HEK293 (cell line): ENCODE results near the gene AP5Z1.
A peak's percentile ranks its signal among the peaks of the same experiment; 100 is the strongest.

Experiments
- CTCF ChIA-PET: fragments of 350-600 bp; formaldehyde crosslinking; extraction: SDS; loops from one replicate; lab custom pipeline; 2021; ENCODE audit warnings: antibody characterized with exemption; lab: Yijun Ruan, JAX
- POLR2A ChIA-PET: fragments of 300-600 bp; formaldehyde crosslinking; extraction: SDS; loops from one replicate; lab custom pipeline; 2020; ENCODE audit warnings: antibody characterized with exemption, inconsistent platforms; lab: Yijun Ruan, JAX
- H3K27ac ChIP-seq: fragments of 200-500 bp; sonication (Bioruptor generic); 2 replicates; pipeline ENCODE4 v1.5.1; 2014; ENCODE audit warnings: low read depth, low read length, control low read depth, inconsistent platforms; ENCODE audit errors: extremely low read depth
- H3K36me3 ChIP-seq, 2 experiments: fragments of 200-500 bp in 1 of 2; sonication (Bioruptor generic) in 1 of 2; 1 replicate in 1 of 2; 2 replicates in 1 of 2; pipeline ENCODE4 v1.5.1; 2014 to 2017; ENCODE audit warnings: inconsistent platforms in 2 of 2, low read length in 2 of 2; ENCODE audit not compliant: control insufficient read depth in 2 of 2, insufficient read depth in 1 of 2
- H3K4me1 ChIP-seq: fragments of 200-500 bp; sonication (Bioruptor generic); 2 replicates; pipeline ENCODE4 v1.5.1; 2014; ENCODE audit warnings: mild to moderate bottlenecking, low read length, inconsistent platforms; ENCODE audit not compliant: control insufficient read depth, insufficient read depth
- H3K4me3 ChIP-seq: 2 replicates; pipeline ENCODE4 v1.5.1; 2011; ENCODE audit warnings: low read depth, mild to moderate bottlenecking, control low read depth, low read length, moderate library complexity
- H3K9me3 ChIP-seq: fragments of 200-500 bp; sonication (Bioruptor generic); 2 replicates; pipeline ENCODE4 v1.5.1; 2014; ENCODE audit warnings: low read depth, low read length, inconsistent platforms; ENCODE audit not compliant: control insufficient read depth, insufficient read depth
- FEZF1 ChIP-seq: fragments of 450-650 bp; formaldehyde crosslinking; IDR thresholded peaks from 2 replicates; pipeline ENCODE4 v1.5.1; 2016; ENCODE audit warnings: missing biosample characterization, missing genetic modification characterization
- HOXD13 ChIP-seq: sonication (generic); formaldehyde crosslinking; IDR thresholded peaks from 2 replicates; pipeline ENCODE4 v1.8.0; 2022; ENCODE audit warnings: missing genetic modification reagents, borderline replicate concordance
- IKZF3 ChIP-seq: fragments of 450-650 bp; IDR thresholded peaks from 2 replicates; pipeline ENCODE4 v1.5.0; 2018; ENCODE audit warnings: missing biosample characterization, mild to moderate bottlenecking, missing genetic modification characterization, moderate library complexity
- KLF8 ChIP-seq: fragments of 450-650 bp; formaldehyde crosslinking; IDR thresholded peaks from 2 replicates; pipeline ENCODE4 v1.5.1; 2016; ENCODE audit warnings: missing biosample characterization, missing genetic modification characterization
- MZF1 ChIP-seq: fragments of 450-650 bp; formaldehyde crosslinking; IDR thresholded peaks from 2 replicates; pipeline ENCODE4 v1.5.1; 2017; ENCODE audit warnings: missing biosample characterization, missing genetic modification characterization, borderline replicate concordance
- SETDB1 ChIP-seq: IDR thresholded peaks from one replicate; pipeline ENCODE4 v1.6.1; 2017; ENCODE audit warnings: mild to moderate bottlenecking, low read length, moderate library complexity, mixed read lengths; ENCODE audit not compliant: insufficient read length
- WT1 ChIP-seq: fragments of 450-650 bp; formaldehyde crosslinking; IDR thresholded peaks from 2 replicates; pipeline ENCODE4 v1.5.1; 2016; ENCODE audit warnings: missing biosample characterization, missing genetic modification characterization
- ZBTB1 ChIP-seq: fragments of 450-650 bp; formaldehyde crosslinking; IDR thresholded peaks from 2 replicates; pipeline ENCODE4 v1.5.1; 2016; ENCODE audit warnings: missing biosample characterization, missing genetic modification characterization
- ZBTB17 ChIP-seq: fragments of 450-650 bp; formaldehyde crosslinking; IDR thresholded peaks from 2 replicates; pipeline ENCODE4 v1.5.1; 2016; ENCODE audit warnings: missing biosample characterization, missing genetic modification characterization
- ZBTB21 ChIP-seq: fragments of 450-650 bp; formaldehyde crosslinking; IDR thresholded peaks from 2 replicates; pipeline ENCODE4 v1.5.1; 2017; ENCODE audit warnings: missing biosample characterization, missing genetic modification characterization
- ZBTB8A ChIP-seq: fragments of 450-650 bp; formaldehyde crosslinking; IDR thresholded peaks from 2 replicates; pipeline ENCODE4 v1.5.1; 2016; ENCODE audit warnings: missing biosample characterization, missing genetic modification characterization
- ZEB2 ChIP-seq: fragments of 450-650 bp; formaldehyde crosslinking; IDR thresholded peaks from 2 replicates; pipeline ENCODE4 v1.5.1; 2016; ENCODE audit warnings: missing biosample characterization, missing genetic modification characterization
- ZFHX2 ChIP-seq: fragments of 450-650 bp; formaldehyde crosslinking; conservative IDR thresholded peaks from 2 replicates; pipeline ENCODE4 v1.5.1; 2016; ENCODE audit warnings: missing biosample characterization, missing genetic modification characterization
- ZNF114 ChIP-seq: fragments of 450-650 bp; formaldehyde crosslinking; IDR thresholded peaks from 2 replicates; pipeline ENCODE4 v1.5.0; 2017; ENCODE audit warnings: missing biosample characterization, missing genetic modification characterization
- ZNF121 ChIP-seq: fragments of 450-650 bp; formaldehyde crosslinking; IDR thresholded peaks from 2 replicates; pipeline ENCODE4 v1.5.1; 2016; ENCODE audit warnings: missing biosample characterization, missing genetic modification characterization
- ZNF184 ChIP-seq: fragments of 450-650 bp; IDR thresholded peaks from 2 replicates; pipeline ENCODE4 v1.5.1; 2018; ENCODE audit warnings: missing biosample characterization, mild to moderate bottlenecking, missing genetic modification characterization
- ZNF2 ChIP-seq: fragments of 450-650 bp; formaldehyde crosslinking; IDR thresholded peaks from 2 replicates; pipeline ENCODE4 v1.5.1; 2016; ENCODE audit warnings: missing biosample characterization, missing genetic modification characterization
- ZNF433 ChIP-seq: fragments of 450-650 bp; formaldehyde crosslinking; IDR thresholded peaks from 2 replicates; pipeline ENCODE4 v1.5.1; 2016; ENCODE audit warnings: missing biosample characterization, missing genetic modification characterization, low read depth
- ZNF560 ChIP-seq: fragments of 450-650 bp; formaldehyde crosslinking; IDR thresholded peaks from 2 replicates; pipeline ENCODE4 v1.5.1; 2017; ENCODE audit warnings: missing biosample characterization, missing genetic modification characterization, borderline replicate concordance
- ZNF623 ChIP-seq: fragments of 450-650 bp; formaldehyde crosslinking; IDR thresholded peaks from 2 replicates; pipeline ENCODE4 v1.5.1; 2016; ENCODE audit warnings: missing biosample characterization, missing genetic modification characterization
- ZNF654 ChIP-seq: fragments of 450-650 bp; formaldehyde crosslinking; IDR thresholded peaks from 2 replicates; pipeline ENCODE4 v1.5.1; 2016; ENCODE audit warnings: low read depth, missing biosample characterization, missing genetic modification characterization
- ZNF76 ChIP-seq: fragments of 450-650 bp; formaldehyde crosslinking; IDR thresholded peaks from 2 replicates; pipeline ENCODE4; 2016; ENCODE audit warnings: low read depth, missing biosample characterization, missing genetic modification characterization, borderline replicate concordance
- ZNF776 ChIP-seq: fragments of 450-650 bp; formaldehyde crosslinking; IDR thresholded peaks from 2 replicates; pipeline ENCODE4 v1.5.0; 2017; ENCODE audit warnings: missing biosample characterization, missing genetic modification characterization, borderline replicate concordance
- ZNF843 ChIP-seq: fragments of 450-650 bp; formaldehyde crosslinking; IDR thresholded peaks from 2 replicates; pipeline ENCODE4 v1.5.1; 2016; ENCODE audit warnings: missing biosample characterization, missing genetic modification characterization
- ZSCAN16 ChIP-seq: fragments of 450-650 bp; formaldehyde crosslinking; IDR thresholded peaks from 2 replicates; pipeline ENCODE4 v1.5.1; 2016; ENCODE audit warnings: missing biosample characterization, missing genetic modification characterization
- ZSCAN30 ChIP-seq: fragments of 450-650 bp; IDR thresholded peaks from 2 replicates; pipeline ENCODE4 v1.5.1; 2018; ENCODE audit warnings: missing biosample characterization, mild to moderate bottlenecking, missing genetic modification characterization, moderate library complexity
- ZXDB ChIP-seq: fragments of 450-650 bp; formaldehyde crosslinking; IDR thresholded peaks from 2 replicates; pipeline ENCODE4 v1.5.1; 2016; ENCODE audit warnings: missing biosample characterization, missing genetic modification characterization
- TF ChIP-seq, protein P1 (sequence below): fragments of 450-650 bp; formaldehyde crosslinking; IDR thresholded peaks from 2 replicates; pipeline ENCODE4 v1.5.1; 2016; ENCODE audit warnings: missing biosample characterization, missing genetic modification characterization
- TF ChIP-seq, protein P2 (sequence below): fragments of 450-650 bp; formaldehyde crosslinking; conservative IDR thresholded peaks from 2 replicates; pipeline ENCODE4 v1.5.1; 2016; ENCODE audit warnings: low read depth, missing biosample characterization, missing genetic modification characterization
- TF ChIP-seq, protein P3 (sequence below): fragments of 450-650 bp; formaldehyde crosslinking; IDR thresholded peaks from 2 replicates; pipeline ENCODE4 v1.5.1; 2016; ENCODE audit warnings: missing biosample characterization, missing genetic modification characterization

The AP5Z1 gene, protein sequence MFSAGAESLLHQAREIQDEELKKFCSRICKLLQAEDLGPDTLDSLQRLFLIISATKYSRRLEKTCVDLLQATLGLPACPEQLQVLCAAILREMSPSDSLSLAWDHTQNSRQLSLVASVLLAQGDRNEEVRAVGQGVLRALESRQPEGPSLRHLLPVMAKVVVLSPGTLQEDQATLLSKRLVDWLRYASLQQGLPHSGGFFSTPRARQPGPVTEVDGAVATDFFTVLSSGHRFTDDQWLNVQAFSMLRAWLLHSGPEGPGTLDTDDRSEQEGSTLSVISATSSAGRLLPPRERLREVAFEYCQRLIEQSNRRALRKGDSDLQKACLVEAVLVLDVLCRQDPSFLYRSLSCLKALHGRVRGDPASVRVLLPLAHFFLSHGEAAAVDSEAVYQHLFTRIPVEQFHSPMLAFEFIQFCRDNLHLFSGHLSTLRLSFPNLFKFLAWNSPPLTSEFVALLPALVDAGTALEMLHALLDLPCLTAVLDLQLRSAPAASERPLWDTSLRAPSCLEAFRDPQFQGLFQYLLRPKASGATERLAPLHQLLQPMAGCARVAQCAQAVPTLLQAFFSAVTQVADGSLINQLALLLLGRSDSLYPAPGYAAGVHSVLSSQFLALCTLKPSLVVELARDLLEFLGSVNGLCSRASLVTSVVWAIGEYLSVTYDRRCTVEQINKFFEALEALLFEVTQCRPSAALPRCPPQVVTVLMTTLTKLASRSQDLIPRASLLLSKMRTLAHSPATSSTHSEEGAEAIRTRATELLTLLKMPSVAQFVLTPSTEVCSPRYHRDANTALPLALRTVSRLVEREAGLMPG

DNA sequence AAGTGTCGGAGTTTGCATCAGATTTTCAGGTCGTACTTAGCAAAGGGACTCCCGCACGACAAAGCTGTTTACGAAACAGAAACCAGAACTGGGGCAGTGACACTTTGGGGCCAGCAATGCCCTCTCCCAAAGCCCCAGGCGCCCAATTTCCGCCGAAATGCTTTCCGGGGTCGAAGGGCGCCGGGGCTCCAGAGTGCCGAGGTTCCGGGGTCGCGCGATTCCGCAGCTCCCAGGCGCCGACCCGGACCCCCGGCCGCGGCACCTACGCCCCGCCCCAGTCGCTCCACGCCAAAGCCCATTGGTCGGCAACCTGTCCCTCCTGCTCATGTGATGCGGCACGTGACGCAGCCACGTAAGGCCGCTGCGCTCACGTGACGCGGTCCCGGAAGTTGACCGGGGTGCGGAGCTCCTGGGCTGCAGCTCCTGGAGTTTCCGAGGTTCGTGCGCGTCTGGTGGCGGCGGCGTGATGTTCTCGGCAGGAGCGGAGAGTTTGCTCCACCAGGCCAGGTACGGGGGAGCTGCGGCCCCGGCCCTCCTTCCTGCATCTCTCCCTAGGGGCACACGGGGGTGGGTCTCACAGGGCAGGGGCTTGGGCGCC lies at the start of gene AP5Z1:
Gene AP5Z1, plus strand, starts transcription at position 374 of the 598 bp plus-strand sequence. Its CDS starts 93 bp downstream, at position 467.
- Histone ChIP-seq H3K27ac (peak within 1 kb of the TSS; percentile 61; the same call in 1 of the 2 replicates), H3K36me3 (peaks cover 0 to 7% of the 10 kb centered on the region in 2 experiments; a peak in 2 of 3 replicates), H3K4me1 (peaks cover 4% of the 10 kb centered on the region), H3K4me3 (peak within 1 kb of the TSS; percentile 73), H3K9me3 (no peaks in the 10 kb centered on the region)
- POLR2A ChIA-PET: interaction anchor here (0.6 to 2.1 kb wide), 18 partner anchors 8 to 340 kb away, joined by 3 to 15 read pairs (median 4); partner anchors contain the start of gene RBAK
- CTCF ChIA-PET: interaction anchor here (0.6 to 1.3 kb wide), 6 partner anchors 11 to 454 kb away, joined by 3 to 6 read pairs (median 3); partner anchors contain the start of gene RADIL
- TF ChIP-seq FEZF1 (tag by site-specific recombination): no peak
- TF ChIP-seq ZSCAN30 (tag by site-specific recombination): 0 out of 2 replicates have a peak, but pooled peaks have one; percentile 12
- TF ChIP-seq ZXDB (tag by site-specific recombination): peak; percentile 70
- no peak for TF ChIP-seq KLF8 (tag by site-specific recombination)
- TF ChIP-seq HOXD13: no peak
- no peak for TF ChIP-seq ZNF623 (tag by site-specific recombination)
- no peak for TF ChIP-seq ZSCAN16 (tag by site-specific recombination)
- TF ChIP-seq ZNF121 (tag by site-specific recombination): no peak
- TF ChIP-seq WT1 (tag by site-specific recombination): no peak
- no peak for TF ChIP-seq SETDB1
- no peak for TF ChIP-seq ZBTB1 (tag by site-specific recombination)
- TF ChIP-seq ZBTB21 (tag by site-specific recombination): no peak; the same call in 1 of the 2 replicates
- TF ChIP-seq, protein P1, sequence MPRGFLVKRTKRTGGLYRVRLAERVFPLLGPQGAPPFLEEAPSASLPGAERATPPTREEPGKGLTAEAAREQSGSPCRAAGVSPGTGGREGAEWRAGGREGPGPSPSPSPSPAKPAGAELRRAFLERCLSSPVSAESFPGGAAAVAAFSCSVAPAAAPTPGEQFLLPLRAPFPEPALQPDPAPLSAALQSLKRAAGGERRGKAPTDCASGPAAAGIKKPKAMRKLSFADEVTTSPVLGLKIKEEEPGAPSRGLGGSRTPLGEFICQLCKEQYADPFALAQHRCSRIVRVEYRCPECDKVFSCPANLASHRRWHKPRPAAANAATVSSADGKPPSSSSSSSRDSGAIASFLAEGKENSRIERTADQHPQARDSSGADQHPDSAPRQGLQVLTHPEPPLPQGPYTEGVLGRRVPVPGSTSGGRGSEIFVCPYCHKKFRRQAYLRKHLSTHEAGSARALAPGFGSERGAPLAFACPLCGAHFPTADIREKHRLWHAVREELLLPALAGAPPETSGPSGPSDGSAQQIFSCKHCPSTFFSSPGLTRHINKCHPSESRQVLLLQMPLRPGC: no peak
- no peak for TF ChIP-seq MZF1 (tag by site-specific recombination)
- 0 out of 2 replicates have a peak, but pooled peaks have one; percentile 48 for TF ChIP-seq ZEB2 (tag by site-specific recombination)
- no peak for TF ChIP-seq ZNF843 (tag by site-specific recombination)
- TF ChIP-seq ZNF2: no peak
- no peak for TF ChIP-seq ZNF654
- TF ChIP-seq, protein P2, sequence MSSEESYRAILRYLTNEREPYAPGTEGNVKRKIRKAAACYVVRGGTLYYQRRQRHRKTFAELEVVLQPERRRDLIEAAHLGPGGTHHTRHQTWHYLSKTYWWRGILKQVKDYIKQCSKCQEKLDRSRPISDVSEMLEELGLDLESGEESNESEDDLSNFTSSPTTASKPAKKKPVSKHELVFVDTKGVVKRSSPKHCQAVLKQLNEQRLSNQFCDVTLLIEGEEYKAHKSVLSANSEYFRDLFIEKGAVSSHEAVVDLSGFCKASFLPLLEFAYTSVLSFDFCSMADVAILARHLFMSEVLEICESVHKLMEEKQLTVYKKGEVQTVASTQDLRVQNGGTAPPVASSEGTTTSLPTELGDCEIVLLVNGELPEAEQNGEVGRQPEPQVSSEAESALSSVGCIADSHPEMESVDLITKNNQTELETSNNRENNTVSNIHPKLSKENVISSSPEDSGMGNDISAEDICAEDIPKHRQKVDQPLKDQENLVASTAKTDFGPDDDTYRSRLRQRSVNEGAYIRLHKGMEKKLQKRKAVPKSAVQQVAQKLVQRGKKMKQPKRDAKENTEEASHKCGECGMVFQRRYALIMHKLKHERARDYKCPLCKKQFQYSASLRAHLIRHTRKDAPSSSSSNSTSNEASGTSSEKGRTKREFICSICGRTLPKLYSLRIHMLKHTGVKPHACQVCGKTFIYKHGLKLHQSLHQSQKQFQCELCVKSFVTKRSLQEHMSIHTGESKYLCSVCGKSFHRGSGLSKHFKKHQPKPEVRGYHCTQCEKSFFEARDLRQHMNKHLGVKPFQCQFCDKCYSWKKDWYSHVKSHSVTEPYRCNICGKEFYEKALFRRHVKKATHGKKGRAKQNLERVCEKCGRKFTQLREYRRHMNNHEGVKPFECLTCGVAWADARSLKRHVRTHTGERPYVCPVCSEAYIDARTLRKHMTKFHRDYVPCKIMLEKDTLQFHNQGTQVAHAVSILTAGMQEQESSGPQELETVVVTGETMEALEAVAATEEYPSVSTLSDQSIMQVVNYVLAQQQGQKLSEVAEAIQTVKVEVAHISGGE: peak; percentile 95
- TF ChIP-seq ZNF114 (tag by site-specific recombination): no peak
- TF ChIP-seq ZNF76: 0 out of 2 replicates have a peak, but pooled peaks have one; percentile 53
- TF ChIP-seq ZNF433 (tag by site-specific recombination): no peak
- TF ChIP-seq IKZF3 (tag by site-specific recombination): no peak
- no peak for TF ChIP-seq ZNF184 (tag by site-specific recombination)
- no peak for TF ChIP-seq ZFHX2 (tag by site-specific recombination)
- TF ChIP-seq, protein P3, sequence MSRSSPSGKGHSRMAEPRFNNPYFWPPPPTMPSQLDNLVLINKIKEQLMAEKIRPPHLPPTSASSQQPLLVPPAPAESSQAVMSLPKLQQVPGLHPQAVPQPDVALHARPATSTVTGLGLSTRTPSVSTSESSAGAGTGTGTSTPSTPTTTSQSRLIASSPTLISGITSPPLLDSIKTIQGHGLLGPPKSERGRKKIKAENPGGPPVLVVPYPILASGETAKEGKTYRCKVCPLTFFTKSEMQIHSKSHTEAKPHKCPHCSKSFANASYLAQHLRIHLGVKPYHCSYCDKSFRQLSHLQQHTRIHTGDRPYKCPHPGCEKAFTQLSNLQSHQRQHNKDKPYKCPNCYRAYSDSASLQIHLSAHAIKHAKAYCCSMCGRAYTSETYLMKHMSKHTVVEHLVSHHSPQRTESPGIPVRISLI (tag by site-specific recombination): no peak
- no peak for TF ChIP-seq ZNF560 (tag by site-specific recombination)
- peak; percentile 67 for TF ChIP-seq ZBTB17
- TF ChIP-seq ZBTB8A (tag by site-specific recombination): peak; percentile 90
- no peak for TF ChIP-seq ZNF776
